Mammary epithelial cell (primary cell): ENCODE measurements around the gene XPC.

Experiments used
- EZH2 ChIP-seq: IDR thresholded peaks from 2 replicates; pipeline ENCODE4 v1.6.1; 2012; ENCODE audit warnings: low read length, inconsistent platforms, borderline replicate concordance
- TF ChIP-seq, protein P1 (sequence below), 2 donors: IDR thresholded peaks in 1 of 2; conservative IDR thresholded peaks in 1 of 2; 2 replicates each; pipeline ENCODE4 v1.5.1; 2011 to 2012; ENCODE audit warnings: inconsistent platforms in 2 of 2, low read length in 2 of 2, mild to moderate bottlenecking in 2 of 2, control low read depth in 1 of 2, low read depth in 1 of 2; ENCODE audit not compliant: insufficient read depth in 1 of 2; ENCODE audit errors: extremely low read depth in 1 of 2

DNA sequence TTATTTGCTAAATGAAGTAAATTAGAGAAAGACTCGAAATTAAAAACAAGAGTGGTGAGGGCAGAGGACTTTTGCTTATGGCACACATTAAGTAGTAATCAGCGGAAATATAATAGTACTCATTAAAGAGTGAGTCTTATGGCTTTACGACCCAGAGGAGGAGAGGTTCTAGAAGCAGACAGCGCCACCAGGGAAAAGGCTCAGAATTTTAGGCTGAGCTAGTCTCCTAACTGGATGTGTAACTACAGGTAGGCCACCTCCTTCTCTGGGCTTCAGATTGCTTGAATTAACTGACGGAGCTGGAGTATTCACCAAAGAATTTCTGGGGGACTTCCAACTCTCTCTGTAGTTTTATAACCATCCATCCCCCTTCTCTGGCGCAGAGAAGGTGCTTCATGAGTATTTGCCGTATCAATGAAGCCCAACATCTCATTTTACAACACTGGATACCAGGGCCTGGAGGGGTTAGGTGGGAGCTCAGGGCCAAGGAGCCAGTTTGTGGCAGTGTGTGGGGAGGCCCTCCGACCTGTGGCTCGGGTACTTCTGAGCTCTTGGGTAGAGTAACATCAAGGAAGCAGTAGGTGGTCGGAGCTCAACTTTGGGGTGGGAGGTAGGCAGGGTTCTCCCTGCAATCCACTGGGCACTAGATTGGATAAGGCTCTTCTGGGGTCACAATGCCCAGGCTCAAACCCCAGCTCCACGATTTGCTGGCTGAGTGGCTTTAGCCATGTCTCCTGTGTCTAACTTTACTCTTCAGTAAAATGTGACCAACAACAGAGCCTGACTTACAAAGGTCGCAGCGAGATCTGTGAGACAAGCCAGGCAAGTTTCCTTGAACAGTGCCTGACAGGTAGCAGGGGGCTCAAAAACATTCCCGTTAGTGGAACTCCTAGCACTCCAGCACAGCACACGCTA is 54.8 kb downstream of the XPC start:
- TF ChIP-seq, protein P1, sequence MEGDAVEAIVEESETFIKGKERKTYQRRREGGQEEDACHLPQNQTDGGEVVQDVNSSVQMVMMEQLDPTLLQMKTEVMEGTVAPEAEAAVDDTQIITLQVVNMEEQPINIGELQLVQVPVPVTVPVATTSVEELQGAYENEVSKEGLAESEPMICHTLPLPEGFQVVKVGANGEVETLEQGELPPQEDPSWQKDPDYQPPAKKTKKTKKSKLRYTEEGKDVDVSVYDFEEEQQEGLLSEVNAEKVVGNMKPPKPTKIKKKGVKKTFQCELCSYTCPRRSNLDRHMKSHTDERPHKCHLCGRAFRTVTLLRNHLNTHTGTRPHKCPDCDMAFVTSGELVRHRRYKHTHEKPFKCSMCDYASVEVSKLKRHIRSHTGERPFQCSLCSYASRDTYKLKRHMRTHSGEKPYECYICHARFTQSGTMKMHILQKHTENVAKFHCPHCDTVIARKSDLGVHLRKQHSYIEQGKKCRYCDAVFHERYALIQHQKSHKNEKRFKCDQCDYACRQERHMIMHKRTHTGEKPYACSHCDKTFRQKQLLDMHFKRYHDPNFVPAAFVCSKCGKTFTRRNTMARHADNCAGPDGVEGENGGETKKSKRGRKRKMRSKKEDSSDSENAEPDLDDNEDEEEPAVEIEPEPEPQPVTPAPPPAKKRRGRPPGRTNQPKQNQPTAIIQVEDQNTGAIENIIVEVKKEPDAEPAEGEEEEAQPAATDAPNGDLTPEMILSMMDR (conservative IDR thresholded peaks at IDR 0.05 in 1 of 2, IDR thresholded peaks at IDR 0.05 in 1 of 2; ENCODE audit: extremely low read depth in 1 of 2, insufficient read depth in 1 of 2, low read depth in 1 of 2, low read length in 2 of 2), result no peak
- TF ChIP-seq EZH2, result no peak
